CD14-positive monocyte (primary cell): ENCODE measurements around the gene GOLGA2. TPM values are rescaled to one million over a fixed set of nuclear protein-coding genes. Genes with fewer than 3 reads are reported as not detected.

ENCODE experiments used
- DNase-seq, 3 donors: peaks; one replicate each; pipeline ENCODE4 v3.0.0-alpha.2; 2011 to 2022
- H2AFZ ChIP-seq: 2 replicates; pipeline ENCODE4 v1.6.0; 2012; ENCODE audit warnings: mild to moderate bottlenecking, low read depth, low read length, inconsistent platforms; ENCODE audit not compliant: insufficient read depth, poor library complexity, severe bottlenecking
- H3K27ac ChIP-seq, 2 donors: 1 replicate in 1 of 2; 2 replicates in 1 of 2; pipeline ENCODE4 v1.5.1; 2012 to 2013; ENCODE audit warnings: low read length in 2 of 2, control low read depth in 1 of 2, inconsistent platforms in 1 of 2, low read depth in 1 of 2, mild to moderate bottlenecking in 1 of 2
- H3K27me3 ChIP-seq, 2 donors: one replicate each; pipeline versions ENCODE4 v1.6.0 to v1.6.1; 2011 to 2013; ENCODE audit warnings: low read length in 2 of 2; ENCODE audit not compliant: control insufficient read depth in 2 of 2, insufficient read depth in 2 of 2
- H3K36me3 ChIP-seq, 2 donors: replicated peaks in 1 of 2; 1 replicate in 1 of 2; 2 replicates in 1 of 2; pipeline versions ENCODE4 v1.5.1 to v1.6.1; 2012 to 2013; ENCODE audit warnings: low read length in 2 of 2, control low read depth in 1 of 2, inconsistent platforms in 1 of 2, mild to moderate bottlenecking in 1 of 2; ENCODE audit not compliant: insufficient read depth in 2 of 2, control insufficient read depth in 1 of 2
- H3K4me1 ChIP-seq, 2 donors: 1 replicate in 1 of 2; 2 replicates in 1 of 2; pipeline versions ENCODE4 v1.5.1 to v1.6.1; 2012 to 2013; ENCODE audit warnings: low read length in 2 of 2, control low read depth in 1 of 2, inconsistent platforms in 1 of 2, mild to moderate bottlenecking in 1 of 2, moderate library complexity in 1 of 2; ENCODE audit not compliant: insufficient read depth in 2 of 2, control insufficient read depth in 1 of 2
- H3K4me2 ChIP-seq: replicated peaks from 2 replicates; pipeline ENCODE3; 2012; ENCODE audit warnings: low read length, moderate library complexity, mild to moderate bottlenecking; ENCODE audit not compliant: poor library complexity, severe bottlenecking; ENCODE audit errors: extremely low read depth
- H3K4me3 ChIP-seq, 3 experiments: fragments of 200-600 bp in 1 of 3; sonication (generic) in 1 of 3; replicated peaks in 1 of 3; 1 replicate in 2 of 3; 2 replicates in 1 of 3; pipeline ENCODE4 v1.5.1; 2011 to 2013; ENCODE audit warnings: low read length in 3 of 3, mild to moderate bottlenecking in 3 of 3, control low read depth in 2 of 3, low read depth in 2 of 3, inconsistent platforms in 1 of 3, moderate library complexity in 1 of 3
- H3K79me2 ChIP-seq: 2 replicates; pipeline ENCODE4 v1.6.0; 2012; ENCODE audit warnings: mild to moderate bottlenecking, control low read depth, inconsistent platforms, low read length, moderate library complexity; ENCODE audit not compliant: insufficient read depth
- H3K9ac ChIP-seq: 2 replicates; pipeline ENCODE4 v1.6.0; 2017; ENCODE audit warnings: low read length, mild to moderate bottlenecking; ENCODE audit not compliant: insufficient read depth, poor library complexity, severe bottlenecking
- H3K9me3 ChIP-seq, 2 donors: replicated peaks in 1 of 2; 1 replicate in 1 of 2; 2 replicates in 1 of 2; pipeline versions ENCODE4 v1.5.1 to v1.6.1; 2012 to 2013; ENCODE audit warnings: low read length in 2 of 2, control low read depth in 1 of 2; ENCODE audit not compliant: control insufficient read depth in 1 of 2, insufficient read depth in 1 of 2
- H4K20me1 ChIP-seq: 2 replicates; pipeline ENCODE4 v1.6.0; 2012; ENCODE audit warnings: mild to moderate bottlenecking, low read length, control low read depth, moderate library complexity; ENCODE audit not compliant: insufficient read depth
- H3K27ac Mint-ChIP-seq, 7 donors: one replicate each; pipeline ENCODE4 v1.8.0; 2020; ENCODE audit warnings: mild to moderate bottlenecking in 7 of 7, mixed read lengths in 7 of 7, moderate library complexity in 6 of 7, inconsistent platforms in 2 of 7
- H3K27me3 Mint-ChIP-seq, 3 donors: one replicate each; pipeline ENCODE4 v1.8.0; 2021 to 2022; ENCODE audit warnings: low read depth in 3 of 3, mild to moderate bottlenecking in 3 of 3, mixed read lengths in 3 of 3, moderate library complexity in 3 of 3, inconsistent platforms in 1 of 3
- H3K36me3 Mint-ChIP-seq, 2 donors: one replicate each; pipeline ENCODE4 v1.8.0; 2020; ENCODE audit warnings: mixed read lengths in 2 of 2, inconsistent platforms in 1 of 2, mild to moderate bottlenecking in 1 of 2
- H3K4me1 Mint-ChIP-seq: one replicate; pipeline ENCODE4 v1.8.0; 2020; ENCODE audit warnings: mild to moderate bottlenecking, mixed read lengths
- H3K4me3 Mint-ChIP-seq, 2 donors: one replicate each; pipeline ENCODE4 v1.8.0; 2020; ENCODE audit warnings: mild to moderate bottlenecking in 2 of 2, mixed read lengths in 2 of 2, moderate library complexity in 1 of 2
- H3K9me3 Mint-ChIP-seq, 7 donors: one replicate each; pipeline ENCODE4 v1.8.0; 2020 to 2022; ENCODE audit warnings: mixed read lengths in 7 of 7, mild to moderate bottlenecking in 6 of 7, moderate library complexity in 6 of 7, inconsistent platforms in 2 of 7
- WGBS: methylation state at CpG from one replicate; pipeline ENCODE4 v1.1.5; 2013; ENCODE audit warnings: missing lambda C conversion rate; ENCODE audit not compliant: insufficient coverage; 5-methylcytosine and 5-hydroxymethylcytosine counted together
- intact Hi-C, 2 donors: fragments of 100-400 bp; cut with micrococcal nuclease; formaldehyde crosslinking; loops; one replicate each; pipeline versions ENCODE4 v1.15.0 to v1.15.1; 2023
- polyA plus RNA-seq, 3 donors: library from polyadenylated mRNA; depleted of rRNA in 1 of 3; unstranded in 2 of 3; stranded (reverse) in 1 of 3; fragments of 300-500 nt in 2 of 3; fragments of >200 nt in 1 of 3; fragmentation: Illumina TruSeq in 2 of 3; gene quantifications; 1 replicate in 2 of 3; 2 replicates in 1 of 3; pipeline ENCODE4 v1.2.3, GENCODE V29; 2012 to 2021
- TF ChIP-seq, protein P1 (sequence below): fragments of 200-600 bp; IDR thresholded peaks from one replicate; pipeline ENCODE4 v1.8.0; 2022; ENCODE audit warnings: antibody characterized with exemption, mild to moderate bottlenecking

GOLGA2 gene
- polyA plus RNA-seq, 3 donors: 2.9 to 34.2 (median 4.6) TPM

DNA sequence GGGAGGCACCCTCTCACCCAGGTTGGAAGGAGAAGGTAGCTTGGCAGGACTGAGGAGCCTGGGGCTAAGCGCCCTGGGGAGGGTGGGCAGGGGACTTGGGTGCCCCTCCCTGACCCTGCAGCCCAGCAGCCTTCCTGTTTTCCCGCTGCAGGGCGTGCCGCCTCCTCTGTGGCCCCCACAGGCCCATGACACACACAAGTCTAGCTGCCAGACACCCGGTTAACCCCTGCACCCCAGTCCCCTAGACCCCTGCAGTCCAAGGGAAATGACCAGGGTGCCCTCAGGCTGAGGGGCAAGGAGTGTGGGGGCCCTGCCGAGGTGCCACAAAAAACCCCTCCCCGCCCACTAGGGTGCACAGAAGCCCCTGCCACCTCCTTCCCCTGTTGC, 33.0 kb downstream of the GOLGA2 start:
- peaks cover 0 to 9% (median 2%) of the 10 kb centered on the region in 3 donors for H3K27me3 Mint-ChIP-seq
- H2AFZ ChIP-seq: no peak overlapping the region
- TF ChIP-seq, protein P1, sequence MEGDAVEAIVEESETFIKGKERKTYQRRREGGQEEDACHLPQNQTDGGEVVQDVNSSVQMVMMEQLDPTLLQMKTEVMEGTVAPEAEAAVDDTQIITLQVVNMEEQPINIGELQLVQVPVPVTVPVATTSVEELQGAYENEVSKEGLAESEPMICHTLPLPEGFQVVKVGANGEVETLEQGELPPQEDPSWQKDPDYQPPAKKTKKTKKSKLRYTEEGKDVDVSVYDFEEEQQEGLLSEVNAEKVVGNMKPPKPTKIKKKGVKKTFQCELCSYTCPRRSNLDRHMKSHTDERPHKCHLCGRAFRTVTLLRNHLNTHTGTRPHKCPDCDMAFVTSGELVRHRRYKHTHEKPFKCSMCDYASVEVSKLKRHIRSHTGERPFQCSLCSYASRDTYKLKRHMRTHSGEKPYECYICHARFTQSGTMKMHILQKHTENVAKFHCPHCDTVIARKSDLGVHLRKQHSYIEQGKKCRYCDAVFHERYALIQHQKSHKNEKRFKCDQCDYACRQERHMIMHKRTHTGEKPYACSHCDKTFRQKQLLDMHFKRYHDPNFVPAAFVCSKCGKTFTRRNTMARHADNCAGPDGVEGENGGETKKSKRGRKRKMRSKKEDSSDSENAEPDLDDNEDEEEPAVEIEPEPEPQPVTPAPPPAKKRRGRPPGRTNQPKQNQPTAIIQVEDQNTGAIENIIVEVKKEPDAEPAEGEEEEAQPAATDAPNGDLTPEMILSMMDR: no peak
- H3K9me3 Mint-ChIP-seq: no peaks in the 10 kb centered on the region
- peaks cover 29 to 37% of the 10 kb centered on the region in 2 donors for H3K4me1 ChIP-seq
- no peak overlapping the region for H3K9ac ChIP-seq
- H3K27me3 ChIP-seq: no peaks in the 10 kb centered on the region
- H4K20me1 ChIP-seq: no peaks in the 10 kb centered on the region
- no peaks in the 10 kb centered on the region for H3K79me2 ChIP-seq
- no peak overlapping the region for H3K27ac Mint-ChIP-seq
- H3K9me3 ChIP-seq: no peaks in the 10 kb centered on the region
- H3K4me1 Mint-ChIP-seq: peaks cover 28% of the 10 kb centered on the region
- H3K36me3 Mint-ChIP-seq: no peaks in the 10 kb centered on the region
- no peak overlapping the region for H3K4me2 ChIP-seq
- H3K4me3 ChIP-seq: no peak overlapping the region
- no peak for DNase-seq
- WGBS: 5% methylated on average over 4 of the region's 7 CpGs
- intact Hi-C loops: no loop called here
- H3K36me3 ChIP-seq: no peaks in the 10 kb centered on the region
- H3K27ac ChIP-seq: no peak overlapping the region
- no peak overlapping the region for H3K4me3 Mint-ChIP-seq

DNA sequence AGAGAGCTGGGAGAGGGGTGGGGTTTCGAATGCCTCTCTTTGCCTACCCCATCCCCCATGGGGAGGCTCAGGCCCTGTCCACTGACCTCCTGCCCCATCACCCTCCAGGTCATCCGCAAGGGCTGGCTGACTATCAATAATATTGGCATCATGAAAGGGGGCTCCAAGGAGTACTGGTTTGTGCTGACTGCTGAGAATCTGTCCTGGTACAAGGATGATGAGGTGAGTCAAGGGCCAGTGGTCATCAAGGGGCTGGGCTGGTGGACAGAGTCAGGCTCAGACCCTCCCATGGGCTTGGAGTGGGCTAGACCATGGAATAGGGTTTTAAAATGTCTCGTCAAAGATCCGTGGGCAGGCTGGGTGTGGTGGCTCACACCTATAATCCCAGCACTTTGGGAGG, 33.7 kb downstream of the GOLGA2 start:
- Histone ChIP-seq H3K4me1 (peaks cover 29 to 37% of the 10 kb centered on the region in 2 donors), H3K27ac (no peak overlapping the region), H3K79me2 (no peaks in the 10 kb centered on the region), H3K27me3 (no peaks in the 10 kb centered on the region), H3K36me3 (no peaks in the 10 kb centered on the region), H4K20me1 (no peaks in the 10 kb centered on the region), H3K4me2 (no peak overlapping the region), H3K9ac (no peak overlapping the region), H3K4me3 (no peak overlapping the region), H3K9me3 (no peaks in the 10 kb centered on the region), H2AFZ (no peak overlapping the region)
- Mint-ChIP-seq H3K36me3 (no peaks in the 10 kb centered on the region), H3K9me3 (no peaks in the 10 kb centered on the region), H3K27ac (no peak overlapping the region), H3K4me3 (no peak overlapping the region), H3K27me3 (peaks cover 0 to 7% (median 2%) of the 10 kb centered on the region in 3 donors), H3K4me1 (peaks cover 27% of the 10 kb centered on the region)
- TF ChIP-seq, protein P1: no peak
- DNase-seq: no peak
- intact Hi-C loops: no loop called here
- WGBS: 100% methylated on average over 2 of the region's 4 CpGs
